Endodermal cell (in vitro differentiated cells): ENCODE results near the gene EEF1A2. TPM values are rescaled to one million over a fixed set of nuclear protein-coding genes. Genes with fewer than 3 reads are reported as not detected.

Experiments
- DNase-seq: peaks from one replicate; pipeline ENCODE4 v3.0.0-alpha.2; 2017
- H3K27ac ChIP-seq: 2 replicates; pipeline ENCODE4 v1.5.1; 2013; ENCODE audit warnings: mild to moderate bottlenecking, low read depth, low read length, moderate library complexity
- H3K27me3 ChIP-seq: 2 replicates; pipeline ENCODE4 v1.6.1; 2013; ENCODE audit warnings: mild to moderate bottlenecking, low read length, moderate library complexity; ENCODE audit not compliant: insufficient read depth, control insufficient read depth, poor library complexity, severe bottlenecking
- H3K36me3 ChIP-seq: 2 replicates; pipeline ENCODE4 v1.7.0; 2013; ENCODE audit warnings: mild to moderate bottlenecking, low read length, moderate library complexity; ENCODE audit not compliant: control insufficient read depth, insufficient read depth
- H3K4me1 ChIP-seq: one replicate; pipeline ENCODE4 v1.7.0; 2013; ENCODE audit warnings: low read length; ENCODE audit not compliant: control insufficient read depth, insufficient read depth
- H3K4me3 ChIP-seq: 2 replicates; pipeline ENCODE4 v1.5.1; 2013; ENCODE audit warnings: mild to moderate bottlenecking, low read length, moderate library complexity
- H3K9ac ChIP-seq: 2 replicates; pipeline ENCODE4 v1.6.1; 2013; ENCODE audit warnings: mild to moderate bottlenecking, low read length, moderate library complexity; ENCODE audit not compliant: poor library complexity, severe bottlenecking; ENCODE audit errors: extremely low read depth
- H3K9me3 ChIP-seq: 2 replicates; pipeline ENCODE4 v1.6.1; 2013; ENCODE audit warnings: mild to moderate bottlenecking, low read length, moderate library complexity; ENCODE audit not compliant: control insufficient read depth
- H3K27ac Mint-ChIP-seq: 2 replicates; pipeline ENCODE4 v1.8.0; 2020; ENCODE audit warnings: mixed read lengths
- H3K27me3 Mint-ChIP-seq: 2 replicates; pipeline ENCODE4 v1.8.0; 2021; ENCODE audit warnings: mild to moderate bottlenecking, mixed read lengths; ENCODE audit not compliant: insufficient read depth
- H3K36me3 Mint-ChIP-seq: 2 replicates; pipeline ENCODE4 v1.8.0; 2020; ENCODE audit warnings: low read depth, mixed read lengths
- H3K4me1 Mint-ChIP-seq: 2 replicates; pipeline ENCODE4 v1.8.0; 2020; ENCODE audit warnings: mixed read lengths
- H3K4me3 Mint-ChIP-seq: 2 replicates; pipeline ENCODE4 v1.8.0; 2020; ENCODE audit warnings: mild to moderate bottlenecking, moderate library complexity, mixed read lengths
- H3K9me3 Mint-ChIP-seq: 2 replicates; pipeline ENCODE4 v1.8.0; 2020; ENCODE audit warnings: mild to moderate bottlenecking, mixed read lengths
- CTCF ChIP-seq: fragments of 200-600 bp; sonication (generic); conservative IDR thresholded peaks from 2 replicates; pipeline ENCODE4 v1.5.0; 2021; ENCODE audit warnings: antibody characterized with exemption, mild to moderate bottlenecking
- WGBS, 2 experiments: methylation state at CpG; one replicate each; pipeline versions ENCODE4 v1.1.5 to v1.1.7; 2013; ENCODE audit warnings: missing lambda C conversion rate in 2 of 2, mixed read lengths in 1 of 2; ENCODE audit not compliant: insufficient coverage in 1 of 2, insufficient read length in 1 of 2; 5-methylcytosine and 5-hydroxymethylcytosine counted together
- total RNA-seq, 2 donors: library from RNA; stranded (reverse); fragmentation: NEBNext Ultra II Directional in 1 of 2; extraction: Animal tissue kit (Norgen Biotek cat#: 25700) in 1 of 2; gene quantifications; 2 replicates in 1 of 2; 3 replicates in 1 of 2; pipeline ENCODE4 v1.2.1, GENCODE V29; 2021

The EEF1A2 gene
- total RNA-seq, 2 donors from 2014 or later: 12.1 to 22.6 TPM

- TF ChIP-seq CTCF: no peak
- no peaks in the 10 kb centered on the region for H3K9me3 ChIP-seq
- no peak for DNase-seq
- no peak overlapping the region for H3K4me3 ChIP-seq
- no peak overlapping the region for H3K9ac ChIP-seq
- no peak overlapping the region for H3K27ac Mint-ChIP-seq
- no peaks in the 10 kb centered on the region for H3K27me3 Mint-ChIP-seq
- H3K9me3 Mint-ChIP-seq: no peaks in the 10 kb centered on the region
- no peaks in the 10 kb centered on the region for H3K36me3 ChIP-seq
- H3K4me1 ChIP-seq: no peaks in the 10 kb centered on the region
- H3K36me3 Mint-ChIP-seq: no peaks in the 10 kb centered on the region
- WGBS, 2 experiments: 91 to 92% methylated on average over 20 to 39 of the region's 39 CpGs
- no peak overlapping the region for H3K4me3 Mint-ChIP-seq
- H3K4me1 Mint-ChIP-seq: no peaks in the 10 kb centered on the region
- no peaks in the 10 kb centered on the region for H3K27me3 ChIP-seq
- H3K27ac ChIP-seq: no peak overlapping the region
These were observed 31.2 kb upstream of the EEF1A2 start for GRCh38 chr20:63529861-63530787.

- no peak overlapping the region for H3K4me3 ChIP-seq
- no peaks in the 10 kb centered on the region for H3K27me3 Mint-ChIP-seq
- no peaks in the 10 kb centered on the region for H3K27me3 ChIP-seq
- H3K27ac ChIP-seq: no peak overlapping the region
- H3K4me1 ChIP-seq: no peaks in the 10 kb centered on the region
- H3K9me3 ChIP-seq: no peaks in the 10 kb centered on the region
- H3K4me1 Mint-ChIP-seq: no peaks in the 10 kb centered on the region
- no peaks in the 10 kb centered on the region for H3K9me3 Mint-ChIP-seq
- no peak overlapping the region for H3K9ac ChIP-seq
- no peak for TF ChIP-seq CTCF
- DNase-seq: peak; percentile 39
- no peaks in the 10 kb centered on the region for H3K36me3 ChIP-seq
- WGBS, 2 experiments: 87 to 92% methylated on average over 16 to 27 of the region's 27 CpGs
- no peak overlapping the region for H3K4me3 Mint-ChIP-seq
- no peak overlapping the region for H3K27ac Mint-ChIP-seq
- H3K36me3 Mint-ChIP-seq: peaks cover 2% of the 10 kb centered on the region
These were observed 30.4 kb upstream of the EEF1A2 start for GRCh38 chr20:63529180-63529860.

GRCh38 chr20:63527184-63527583, 28.3 kb upstream of the EEF1A2 start:
- no peak for TF ChIP-seq CTCF
- Histone ChIP-seq H3K4me1 (no peaks in the 10 kb centered on the region), H3K27me3 (no peaks in the 10 kb centered on the region), H3K9me3 (peaks cover 12% of the 10 kb centered on the region), H3K9ac (no peak overlapping the region), H3K36me3 (peaks cover 17% of the 10 kb centered on the region), H3K27ac (no peak overlapping the region), H3K4me3 (no peak overlapping the region)
- Mint-ChIP-seq H3K36me3 (peaks cover 19% of the 10 kb centered on the region), H3K4me1 (peaks cover 2% of the 10 kb centered on the region), H3K9me3 (peaks cover 7% of the 10 kb centered on the region), H3K4me3 (no peak overlapping the region), H3K27ac (no peak overlapping the region), H3K27me3 (no peaks in the 10 kb centered on the region)
- 94 to 97% methylated on average over 5 to 9 of the region's 9 CpGs for WGBS, 2 experiments
- DNase-seq: peak; percentile 25
